ENCODE data around the gene PIK3IP1.

DNA sequence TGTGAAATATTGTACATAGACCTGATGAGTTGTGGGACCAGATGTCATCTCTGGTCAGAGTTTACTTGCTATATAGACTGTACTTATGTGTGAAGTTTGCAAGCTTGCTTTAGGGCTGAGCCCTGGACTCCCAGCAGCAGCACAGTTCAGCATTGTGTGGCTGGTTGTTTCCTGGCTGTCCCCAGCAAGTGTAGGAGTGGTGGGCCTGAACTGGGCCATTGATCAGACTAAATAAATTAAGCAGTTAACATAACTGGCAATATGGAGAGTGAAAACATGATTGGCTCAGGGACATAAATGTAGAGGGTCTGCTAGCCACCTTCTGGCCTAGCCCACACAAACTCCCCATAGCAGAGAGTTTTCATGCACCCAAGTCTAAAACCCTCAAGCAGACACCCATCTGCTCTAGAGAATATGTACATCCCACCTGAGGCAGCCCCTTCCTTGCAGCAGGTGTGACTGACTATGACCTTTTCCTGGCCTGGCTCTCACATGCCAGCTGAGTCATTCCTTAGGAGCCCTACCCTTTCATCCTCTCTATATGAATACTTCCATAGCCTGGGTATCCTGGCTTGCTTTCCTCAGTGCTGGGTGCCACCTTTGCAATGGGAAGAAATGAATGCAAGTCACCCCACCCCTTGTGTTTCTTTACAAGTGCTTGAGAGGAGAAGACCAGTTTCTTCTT is 12.3 kb downstream of the PIK3IP1 start:
- TF ChIP-seq, protein P1, sequence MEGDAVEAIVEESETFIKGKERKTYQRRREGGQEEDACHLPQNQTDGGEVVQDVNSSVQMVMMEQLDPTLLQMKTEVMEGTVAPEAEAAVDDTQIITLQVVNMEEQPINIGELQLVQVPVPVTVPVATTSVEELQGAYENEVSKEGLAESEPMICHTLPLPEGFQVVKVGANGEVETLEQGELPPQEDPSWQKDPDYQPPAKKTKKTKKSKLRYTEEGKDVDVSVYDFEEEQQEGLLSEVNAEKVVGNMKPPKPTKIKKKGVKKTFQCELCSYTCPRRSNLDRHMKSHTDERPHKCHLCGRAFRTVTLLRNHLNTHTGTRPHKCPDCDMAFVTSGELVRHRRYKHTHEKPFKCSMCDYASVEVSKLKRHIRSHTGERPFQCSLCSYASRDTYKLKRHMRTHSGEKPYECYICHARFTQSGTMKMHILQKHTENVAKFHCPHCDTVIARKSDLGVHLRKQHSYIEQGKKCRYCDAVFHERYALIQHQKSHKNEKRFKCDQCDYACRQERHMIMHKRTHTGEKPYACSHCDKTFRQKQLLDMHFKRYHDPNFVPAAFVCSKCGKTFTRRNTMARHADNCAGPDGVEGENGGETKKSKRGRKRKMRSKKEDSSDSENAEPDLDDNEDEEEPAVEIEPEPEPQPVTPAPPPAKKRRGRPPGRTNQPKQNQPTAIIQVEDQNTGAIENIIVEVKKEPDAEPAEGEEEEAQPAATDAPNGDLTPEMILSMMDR (IDR thresholded peaks at IDR 0.05; ENCODE audit: insufficient read depth, low read length, poor library complexity, severe bottlenecking) = no peak
- TF ChIP-seq EZH2phosphoT487 (conservative IDR thresholded peaks at IDR 0.05; ENCODE audit: low read length) = no peak

All from SU-DHL-6 (cell line).